ENCODE results near the gene OAS1.

- TF ChIP-seq, protein P1, sequence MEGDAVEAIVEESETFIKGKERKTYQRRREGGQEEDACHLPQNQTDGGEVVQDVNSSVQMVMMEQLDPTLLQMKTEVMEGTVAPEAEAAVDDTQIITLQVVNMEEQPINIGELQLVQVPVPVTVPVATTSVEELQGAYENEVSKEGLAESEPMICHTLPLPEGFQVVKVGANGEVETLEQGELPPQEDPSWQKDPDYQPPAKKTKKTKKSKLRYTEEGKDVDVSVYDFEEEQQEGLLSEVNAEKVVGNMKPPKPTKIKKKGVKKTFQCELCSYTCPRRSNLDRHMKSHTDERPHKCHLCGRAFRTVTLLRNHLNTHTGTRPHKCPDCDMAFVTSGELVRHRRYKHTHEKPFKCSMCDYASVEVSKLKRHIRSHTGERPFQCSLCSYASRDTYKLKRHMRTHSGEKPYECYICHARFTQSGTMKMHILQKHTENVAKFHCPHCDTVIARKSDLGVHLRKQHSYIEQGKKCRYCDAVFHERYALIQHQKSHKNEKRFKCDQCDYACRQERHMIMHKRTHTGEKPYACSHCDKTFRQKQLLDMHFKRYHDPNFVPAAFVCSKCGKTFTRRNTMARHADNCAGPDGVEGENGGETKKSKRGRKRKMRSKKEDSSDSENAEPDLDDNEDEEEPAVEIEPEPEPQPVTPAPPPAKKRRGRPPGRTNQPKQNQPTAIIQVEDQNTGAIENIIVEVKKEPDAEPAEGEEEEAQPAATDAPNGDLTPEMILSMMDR (IDR thresholded peaks at IDR 0.05): no peak
- TF ChIP-seq POLR2A (IDR thresholded peaks at IDR 0.05): no peak
Observed at GRCh38 chr12:112913038-112913688, 6.4 kb downstream of the OAS1 start.

Data from esophagus squamous epithelium (tissue), 4 donors.